Ascending aorta (tissue), 2 donors: Measurements from ENCODE around the gene ATP1A3. TPM values are rescaled to one million over a fixed set of nuclear protein-coding genes. Genes with fewer than 3 reads are reported as not detected.

Experiments used
- DNase-seq, 2 donors: peaks; one replicate each; pipeline ENCODE4 v3.0.0-alpha.2; 2019; ENCODE audit warnings: low spot score in 2 of 2
- H3K27ac ChIP-seq, 2 donors: fragments of 200-600 bp; sonication (generic); one replicate each; pipeline ENCODE4 v1.5.1; 2016 to 2017; ENCODE audit warnings: mild to moderate bottlenecking in 1 of 2
- H3K27me3 ChIP-seq: fragments of 200-600 bp; sonication (generic); one replicate; pipeline ENCODE4 v1.5.1; 2017
- H3K36me3 ChIP-seq, 2 donors: fragments of 200-600 bp; sonication (generic); one replicate each; pipeline ENCODE4 v1.5.1; 2016
- H3K4me1 ChIP-seq, 2 donors: fragments of 200-600 bp; sonication (generic); one replicate each; pipeline ENCODE4 v1.5.1; 2016 to 2017; ENCODE audit warnings: mild to moderate bottlenecking in 1 of 2
- H3K4me3 ChIP-seq, 2 donors: fragments of 200-600 bp; sonication (generic); one replicate each; pipeline ENCODE4 v1.5.1; 2016 to 2017; ENCODE audit warnings: mild to moderate bottlenecking in 1 of 2
- H3K9me3 ChIP-seq, 2 donors: fragments of 200-600 bp; sonication (generic); one replicate each; pipeline ENCODE4 v1.5.1; 2016
- intact Hi-C: fragments of 100-400 bp; cut with DNase I; formaldehyde crosslinking; loops from one replicate; pipeline ENCODE4 v1.15.1; 2023
- total RNA-seq: library from RNA; depleted of rRNA; stranded (reverse); fragments of >200 nt; gene quantifications from one replicate; pipeline ENCODE4 v1.1.0, GENCODE V29; 2016
- TF ChIP-seq, protein P1 (sequence below), 3 experiments: fragments of 200-600 bp in 2 of 3; fragments of 450-650 bp in 1 of 3; sonication (generic) in 2 of 3; IDR thresholded peaks; one replicate each; pipeline ENCODE4 v1.5.1; 2016 to 2019; ENCODE audit warnings: antibody characterized with exemption in 3 of 3, mild to moderate bottlenecking in 1 of 3, moderate library complexity in 1 of 3

ATP1A3 gene
- total RNA-seq, 1 donor from 2014 or later = 1.1 TPM

DNA sequence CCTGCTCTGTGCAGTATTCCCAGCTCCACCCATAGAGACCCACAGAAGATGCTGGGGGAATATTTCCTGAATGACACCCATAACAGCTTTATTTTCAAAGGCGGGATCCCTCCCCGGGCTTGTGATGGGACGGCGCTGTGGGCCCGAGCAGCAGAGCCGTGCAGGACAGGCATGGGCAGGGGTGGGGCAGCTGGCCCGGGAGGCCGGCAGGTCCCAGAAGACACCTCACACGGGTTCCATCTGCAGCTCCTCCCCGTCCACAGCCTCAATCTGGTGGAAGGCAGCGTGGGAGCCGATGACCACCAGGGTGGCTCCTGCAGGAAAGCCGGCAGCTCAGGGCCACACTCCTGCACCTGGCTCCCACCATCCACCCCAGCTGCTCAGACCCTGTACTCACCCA is 37.4 kb downstream of the ATP1A3 start:
- Histone ChIP-seq H3K36me3 (peaks cover 14 to 18% of the 10 kb centered on the region in 2 donors), H3K27ac (no peak overlapping the region), H3K27me3 (no peaks in the 10 kb centered on the region), H3K4me1 (peaks cover 3 to 9% of the 10 kb centered on the region in 2 donors), H3K9me3 (no peaks in the 10 kb centered on the region), H3K4me3 (no peak overlapping the region)
- DNase-seq = no peak
- TF ChIP-seq, protein P1, sequence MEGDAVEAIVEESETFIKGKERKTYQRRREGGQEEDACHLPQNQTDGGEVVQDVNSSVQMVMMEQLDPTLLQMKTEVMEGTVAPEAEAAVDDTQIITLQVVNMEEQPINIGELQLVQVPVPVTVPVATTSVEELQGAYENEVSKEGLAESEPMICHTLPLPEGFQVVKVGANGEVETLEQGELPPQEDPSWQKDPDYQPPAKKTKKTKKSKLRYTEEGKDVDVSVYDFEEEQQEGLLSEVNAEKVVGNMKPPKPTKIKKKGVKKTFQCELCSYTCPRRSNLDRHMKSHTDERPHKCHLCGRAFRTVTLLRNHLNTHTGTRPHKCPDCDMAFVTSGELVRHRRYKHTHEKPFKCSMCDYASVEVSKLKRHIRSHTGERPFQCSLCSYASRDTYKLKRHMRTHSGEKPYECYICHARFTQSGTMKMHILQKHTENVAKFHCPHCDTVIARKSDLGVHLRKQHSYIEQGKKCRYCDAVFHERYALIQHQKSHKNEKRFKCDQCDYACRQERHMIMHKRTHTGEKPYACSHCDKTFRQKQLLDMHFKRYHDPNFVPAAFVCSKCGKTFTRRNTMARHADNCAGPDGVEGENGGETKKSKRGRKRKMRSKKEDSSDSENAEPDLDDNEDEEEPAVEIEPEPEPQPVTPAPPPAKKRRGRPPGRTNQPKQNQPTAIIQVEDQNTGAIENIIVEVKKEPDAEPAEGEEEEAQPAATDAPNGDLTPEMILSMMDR (IDR thresholded peaks at IDR 0.05) = no peak
- intact Hi-C loops = loop anchor here (5.0 to 10.0 kb wide), 2 partner anchors 371 to 1638 kb away; partner anchors contain the start of genes IRGQ, MEGF8 and ZNF576

DNA sequence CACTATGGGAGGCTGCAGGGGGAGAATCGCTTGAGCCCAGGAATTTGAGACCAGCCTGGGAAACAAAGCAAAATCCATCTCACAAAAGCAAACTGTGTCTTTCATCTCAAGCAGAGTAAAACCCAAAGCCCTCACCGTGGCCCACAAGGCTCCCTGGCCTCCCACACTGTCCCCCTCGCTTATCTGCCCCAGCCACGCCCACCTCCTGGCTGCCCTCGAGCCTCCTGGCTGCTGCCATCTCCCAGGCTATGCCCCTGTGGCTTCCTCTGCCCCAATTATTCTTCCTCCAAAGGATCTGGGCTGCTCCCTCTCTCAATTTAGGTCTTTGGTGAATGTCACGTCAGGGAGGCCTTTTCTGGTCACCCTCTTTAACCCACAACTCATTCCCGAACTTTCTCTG is 38.5 kb downstream of the ATP1A3 start:
- Histone ChIP-seq H3K4me3 (no peak overlapping the region), H3K27ac (no peak overlapping the region), H3K36me3 (peaks cover 14 to 18% of the 10 kb centered on the region in 2 donors), H3K9me3 (no peaks in the 10 kb centered on the region), H3K4me1 (peaks cover 3 to 9% of the 10 kb centered on the region in 2 donors), H3K27me3 (no peaks in the 10 kb centered on the region)
- intact Hi-C loops = loop anchor here (5.0 to 10.0 kb wide), 2 partner anchors 372 to 1639 kb away; partner anchors contain the start of genes IRGQ, MEGF8 and ZNF576
- DNase-seq = no peak
- TF ChIP-seq, protein P1 (IDR thresholded peaks at IDR 0.05) = no peak

DNA sequence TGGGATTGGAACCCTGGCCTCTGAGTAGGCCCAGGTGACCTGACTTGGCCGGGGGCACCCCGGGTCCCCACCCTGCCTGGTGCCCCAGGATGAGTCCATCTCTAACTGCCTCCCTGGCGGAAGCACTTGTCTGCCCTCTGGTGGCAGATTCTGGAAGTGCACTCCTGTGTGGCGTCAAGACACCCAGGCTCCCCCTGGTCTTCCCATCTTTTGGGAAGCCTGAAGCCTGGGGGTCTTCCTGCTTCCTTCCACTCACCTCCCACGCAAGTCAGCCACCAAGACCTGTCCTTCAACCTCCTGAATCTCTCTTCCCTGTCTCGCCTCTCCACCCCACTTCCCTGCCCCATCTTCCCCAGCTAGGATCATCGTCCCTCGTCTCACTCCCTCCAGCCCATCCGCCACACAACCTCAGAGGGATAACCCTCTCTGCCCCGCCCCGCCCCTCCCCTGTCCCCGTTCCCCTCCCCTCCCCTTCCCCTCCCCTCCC is 42.3 kb downstream of the ATP1A3 start:
- Histone ChIP-seq H3K9me3 (no peaks in the 10 kb centered on the region), H3K27ac (no peak overlapping the region), H3K27me3 (no peaks in the 10 kb centered on the region), H3K4me3 (no peak overlapping the region), H3K4me1 (no peaks in the 10 kb centered on the region), H3K36me3 (peaks cover 12 to 14% of the 10 kb centered on the region in 2 donors)
- TF ChIP-seq, protein P1 (IDR thresholded peaks at IDR 0.05) = peak; percentile 89 to 100 (median 99)
- intact Hi-C loops = loop anchor here (10.0 kb wide), 1 partner anchor 1643 kb away; the partner anchor contains the start of genes IRGQ and ZNF576
- DNase-seq = peak; percentile 11 to 87

- Histone ChIP-seq H3K27ac (no peak overlapping the region), H3K4me1 (no peaks in the 10 kb centered on the region), H3K36me3 (no peaks in the 10 kb centered on the region), H3K4me3 (no peak overlapping the region), H3K27me3 (no peaks in the 10 kb centered on the region), H3K9me3 (no peaks in the 10 kb centered on the region)
- TF ChIP-seq, protein P1 (IDR thresholded peaks at IDR 0.05) = no peak
- no peak for DNase-seq
- intact Hi-C loops = no loop called here
These were observed 46.9 kb downstream of the ATP1A3 start for GRCh38 chr19:41947091-41947490.

DNA sequence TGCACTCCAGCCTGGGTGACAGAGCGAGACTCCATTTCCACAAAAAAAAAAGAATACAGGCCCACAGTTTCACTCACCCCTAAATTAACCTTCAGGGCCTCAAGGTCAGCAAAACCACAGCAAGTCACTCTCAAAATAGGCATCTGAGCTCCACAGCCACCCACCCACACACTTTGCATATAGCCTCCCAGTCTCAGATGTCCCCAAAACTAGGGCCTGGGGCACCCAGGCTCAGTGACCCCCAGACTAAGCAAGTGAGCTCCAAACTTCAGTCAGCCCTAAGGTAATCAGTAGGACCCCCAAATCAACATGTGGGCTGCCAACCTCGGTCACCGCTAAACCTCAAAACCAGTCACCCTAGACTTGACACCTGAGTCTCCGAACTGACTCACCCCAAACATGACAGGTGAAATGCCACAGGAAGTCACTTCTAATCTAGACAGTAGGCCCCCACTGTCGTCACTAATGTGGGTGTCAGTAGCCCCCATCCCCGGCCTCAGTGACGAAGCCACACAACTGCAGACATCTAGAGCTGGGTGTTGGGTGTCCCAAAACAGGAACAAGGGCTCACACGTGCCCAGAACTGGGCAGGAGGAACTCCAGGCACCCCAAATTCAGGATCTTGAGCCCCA is 48.8 kb downstream of the ATP1A3 start:
- DNase-seq = peak in 1 of 2 donors; percentile 64
- TF ChIP-seq, protein P1 (IDR thresholded peaks at IDR 0.05) = no peak
- Histone ChIP-seq H3K4me3 (no peak overlapping the region), H3K27ac (no peak overlapping the region), H3K36me3 (no peaks in the 10 kb centered on the region), H3K27me3 (peaks cover 10% of the 10 kb centered on the region), H3K4me1 (peaks cover 5 to 8% of the 10 kb centered on the region in 2 donors), H3K9me3 (no peaks in the 10 kb centered on the region)
- intact Hi-C loops = no loop called here
